DMS153 treated with DMSO at 0.1 percent for 48 hours (cell line): ENCODE measurements around the gene LRGUK.

Source experiments
- DNase-seq: peaks from one replicate; lab custom pipeline; 2025; ENCODE audit not compliant: unreplicated experiment; lab: John Stamatoyannopoulos, UW

Gene LRGUK

DNA sequence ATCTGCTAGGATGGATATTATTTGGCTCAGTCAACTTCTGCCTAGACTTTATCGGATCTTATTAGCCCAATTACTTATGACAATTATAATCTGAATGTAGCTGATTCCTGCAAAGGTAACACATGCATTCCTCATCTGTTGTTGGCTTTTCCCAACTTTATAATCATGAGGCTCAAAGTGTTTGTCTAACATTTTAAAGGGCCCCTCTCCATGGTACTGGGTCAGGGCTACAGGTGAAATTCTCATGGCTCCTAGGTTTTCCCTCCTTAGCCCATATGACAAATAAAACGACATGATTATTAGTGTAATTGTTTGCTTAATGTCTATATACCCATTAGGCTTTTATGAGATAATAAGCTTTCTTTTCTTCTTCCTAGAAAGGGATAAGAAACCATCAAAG lies 4.2 kb upstream of the LRGUK start:
- DNase-seq: no peak

DNA sequence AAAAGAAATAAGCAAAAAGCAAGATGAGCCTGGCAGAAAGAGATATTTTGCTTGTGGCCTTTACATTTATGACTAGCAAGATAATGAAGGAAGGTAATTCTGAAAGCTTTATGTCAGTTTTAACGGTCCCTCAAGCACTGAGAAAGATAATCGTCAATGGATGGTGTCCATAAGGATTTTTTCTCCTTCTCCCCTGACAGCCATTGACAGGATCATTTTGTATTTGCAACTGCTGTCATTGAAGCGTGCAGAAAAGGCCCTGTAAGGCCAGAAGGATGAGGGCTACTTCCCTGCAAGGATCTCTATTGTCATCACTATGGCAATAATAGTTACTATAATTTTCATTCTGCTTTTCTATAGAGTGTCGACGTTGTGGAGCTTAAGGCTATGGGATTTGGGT lies 994 bp upstream of the LRGUK start:
- no peak for DNase-seq

DNA sequence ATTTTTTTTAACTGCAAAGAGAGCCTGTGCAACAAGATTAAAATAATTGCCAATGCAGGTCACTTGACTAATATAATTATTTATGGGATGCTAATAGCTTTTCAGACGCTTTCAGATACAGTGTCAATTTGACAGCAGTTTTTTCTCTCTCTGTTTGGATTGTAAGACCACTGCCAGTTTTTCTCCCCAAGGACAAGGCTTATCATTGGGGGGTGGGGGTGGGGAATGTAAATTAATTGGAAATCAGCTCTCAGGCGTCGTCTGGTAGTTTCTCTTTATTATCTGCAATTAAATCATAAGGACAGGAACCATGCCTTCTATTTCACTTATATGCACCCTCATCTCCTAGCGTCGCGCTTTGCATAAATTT lies 559 bp upstream of the LRGUK start:
- DNase-seq: no peak

DNA sequence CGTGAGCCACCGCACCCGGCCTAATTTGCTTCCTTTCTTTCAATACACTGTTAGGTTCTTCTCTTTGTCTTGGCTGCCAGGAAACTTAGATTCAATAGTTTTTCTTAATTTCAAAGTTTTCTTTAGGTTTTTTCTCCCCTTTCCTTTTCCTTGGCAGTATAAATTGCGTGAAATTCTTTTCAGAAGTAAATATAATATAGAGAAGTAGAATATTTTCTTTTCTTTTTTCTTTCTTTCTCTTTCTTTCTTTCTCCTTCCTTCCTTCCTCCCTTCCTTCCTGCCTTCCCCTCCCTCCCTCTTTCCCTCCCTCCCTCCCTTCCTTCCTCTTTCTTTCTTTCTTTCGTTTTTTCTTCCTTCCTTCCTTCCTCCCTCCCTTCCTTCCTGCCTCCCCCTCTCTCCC lies 1.7 kb downstream of the LRGUK start:
- DNase-seq: no peak

DNA sequence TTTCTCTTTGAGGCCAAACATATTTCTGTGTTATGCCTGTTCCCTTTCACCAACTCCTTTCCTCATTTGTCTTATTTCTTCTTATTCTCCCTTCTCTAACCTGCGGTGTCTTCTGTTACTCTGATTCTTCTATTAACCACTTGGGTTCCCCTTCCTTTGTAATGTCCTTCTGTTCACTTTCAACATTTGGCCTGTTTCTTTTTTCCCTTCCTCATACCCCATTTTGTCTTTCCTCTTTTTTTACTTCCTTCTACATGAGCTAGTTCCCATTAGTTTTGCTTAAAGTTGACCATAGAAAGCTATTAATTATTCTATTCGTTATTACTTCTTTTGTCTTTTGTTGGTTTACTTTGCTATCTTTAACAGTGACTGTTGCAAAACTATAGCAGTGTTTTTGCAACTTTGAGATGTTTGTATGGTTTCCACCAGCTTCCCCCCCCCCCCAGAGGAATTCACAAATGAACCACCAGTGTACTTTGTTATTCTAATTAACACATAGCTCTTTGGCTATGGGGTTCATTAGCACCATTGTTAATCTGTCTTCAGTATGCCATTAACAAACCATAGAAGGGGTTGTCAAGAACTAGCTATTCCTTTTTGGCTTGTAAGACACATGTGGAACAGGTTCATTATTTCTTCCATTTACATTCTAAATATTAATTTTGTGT lies 2.9 kb downstream of the LRGUK start:
- DNase-seq: no peak

DNA sequence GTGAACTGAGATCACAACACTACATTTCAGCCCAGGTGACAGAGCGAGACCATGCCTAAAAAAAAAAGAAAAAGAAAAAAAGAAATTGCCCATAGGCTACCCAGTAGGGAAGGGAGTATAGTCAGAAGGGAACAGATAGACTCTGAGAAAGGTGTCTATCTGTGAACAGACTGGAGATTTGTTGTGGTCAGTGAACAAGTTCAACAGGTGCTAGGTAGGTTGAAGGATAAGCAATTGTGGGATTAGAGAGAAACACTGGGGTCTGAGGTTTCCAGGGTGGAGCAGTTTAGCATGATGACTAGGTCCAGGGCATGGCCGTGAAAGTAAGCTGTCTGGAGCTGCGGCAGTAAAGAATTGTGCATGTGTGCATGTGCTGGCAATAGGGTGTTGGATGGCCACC lies 6.9 kb downstream of the LRGUK start:
- DNase-seq: no peak

DNA sequence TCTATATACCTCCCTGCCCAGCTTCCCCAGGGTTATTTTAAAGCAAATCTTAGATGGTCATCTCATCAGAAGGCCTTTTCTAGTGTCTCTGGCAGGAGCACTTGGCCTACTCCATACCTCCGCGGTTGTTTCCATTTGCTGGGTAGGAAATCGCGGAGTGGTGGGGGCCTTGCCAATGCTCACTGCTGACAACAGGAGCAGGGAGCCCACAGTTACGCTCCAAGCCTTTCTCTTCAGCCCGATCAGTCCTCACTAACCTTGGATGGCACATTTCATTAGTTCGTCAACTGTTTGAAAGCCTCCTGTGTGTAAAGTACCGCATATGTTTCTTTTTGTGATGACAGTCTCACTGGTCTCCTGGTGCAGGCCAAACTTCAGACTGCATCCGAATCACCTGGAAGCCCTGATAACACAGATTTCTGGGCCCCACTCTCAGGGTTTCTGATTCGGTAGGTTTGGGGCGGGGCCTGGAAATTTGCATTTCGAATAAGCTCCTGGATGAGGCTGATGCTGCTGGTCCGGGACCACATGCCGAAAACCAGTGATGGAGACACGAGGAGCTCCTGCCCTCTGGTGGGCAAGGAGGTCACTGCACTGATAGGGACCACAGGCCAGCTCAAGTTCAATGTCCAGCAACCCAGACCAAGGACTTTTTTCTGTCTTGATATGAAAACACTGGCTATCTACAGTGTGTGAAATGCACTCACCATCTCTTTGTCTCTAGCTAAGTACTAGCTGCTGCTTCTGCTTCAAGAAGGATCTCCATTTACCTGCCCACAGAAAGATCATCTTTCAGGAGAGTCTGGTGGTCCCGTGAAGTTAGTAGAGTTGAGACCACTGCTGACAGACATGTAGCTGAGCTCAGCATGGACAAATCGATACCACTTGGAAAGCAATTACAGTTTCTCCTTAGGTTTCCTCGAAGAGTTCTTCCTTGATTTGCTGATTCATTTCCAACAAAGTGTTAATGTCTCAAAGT lies 14.0 kb downstream of the LRGUK start:
- no peak for DNase-seq

DNA sequence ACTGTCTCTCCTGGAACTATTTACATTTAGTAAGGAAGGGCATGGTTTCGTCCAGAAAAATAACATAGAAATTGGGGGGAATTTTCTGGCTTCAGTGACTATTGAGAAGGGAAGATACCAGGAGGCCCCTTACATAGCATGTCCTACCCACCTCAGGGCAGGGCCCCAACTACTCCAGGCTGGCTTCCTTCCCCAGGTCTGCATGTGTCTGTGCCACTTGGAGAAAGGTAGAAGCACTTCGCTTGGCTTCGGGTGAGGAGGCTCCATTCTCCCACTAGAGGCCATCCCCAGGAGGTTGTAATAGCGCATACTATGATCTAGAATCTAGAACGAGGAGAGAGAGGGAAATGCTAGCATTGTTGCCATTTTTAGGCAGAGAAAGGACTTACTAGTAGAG lies 14.7 kb downstream of the LRGUK start:
- DNase-seq: no peak

DNA sequence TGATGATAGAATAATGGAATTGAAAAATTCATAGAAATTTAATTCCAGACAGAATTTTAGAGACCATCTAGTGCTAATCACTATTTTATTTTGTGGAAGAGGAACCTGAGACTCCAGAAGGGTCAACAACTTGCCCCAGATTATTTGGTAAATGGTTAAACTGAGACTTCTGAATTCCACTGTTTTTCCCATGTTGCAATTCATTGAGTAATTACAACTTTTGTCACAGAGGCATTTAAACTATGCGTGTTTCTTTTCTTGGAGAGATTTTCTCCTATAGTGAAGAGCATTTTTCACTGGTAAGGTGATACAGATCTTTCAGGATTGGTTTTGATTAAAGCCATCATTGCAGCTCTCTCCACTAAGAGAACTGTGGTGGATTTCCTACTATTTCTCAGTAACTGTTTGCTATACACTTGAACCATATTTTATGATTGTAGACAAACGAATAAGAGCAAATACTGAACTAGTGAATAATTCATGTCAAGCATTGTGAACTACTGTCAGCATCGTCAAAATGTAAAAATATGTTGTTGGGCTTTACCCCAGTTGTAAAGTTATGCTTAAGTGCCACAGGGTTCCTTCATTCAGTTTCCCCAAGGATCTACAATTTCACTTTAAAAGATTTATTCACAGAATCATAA lies 26.5 kb downstream of the LRGUK start:
- no peak for DNase-seq

DNA sequence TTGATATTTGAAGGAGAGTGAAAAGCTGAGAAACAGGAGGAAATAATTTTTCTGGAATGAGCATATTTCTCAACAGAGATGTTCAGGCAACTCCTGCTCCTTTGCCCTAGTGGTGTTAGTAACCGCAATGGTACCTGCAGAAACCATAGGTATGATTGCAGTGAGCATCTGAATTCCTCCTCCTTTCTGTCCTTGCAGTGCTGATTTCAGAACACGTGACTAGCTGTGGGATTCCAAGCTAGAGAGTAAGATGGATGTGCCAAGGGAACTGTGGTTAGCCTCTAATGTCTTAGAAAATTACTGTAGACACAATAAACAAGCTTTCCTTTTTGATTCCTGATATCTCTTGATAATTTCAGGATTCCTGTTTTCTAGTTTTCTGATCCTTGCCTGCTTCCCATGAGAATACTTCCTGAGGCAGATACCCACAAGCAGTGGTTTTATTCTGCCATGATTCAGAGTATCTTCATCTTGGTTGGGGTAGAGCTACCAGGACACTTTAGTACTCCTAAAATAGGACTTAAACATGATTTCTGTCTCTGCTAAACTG lies 27.5 kb downstream of the LRGUK start:
- DNase-seq: no peak

DNA sequence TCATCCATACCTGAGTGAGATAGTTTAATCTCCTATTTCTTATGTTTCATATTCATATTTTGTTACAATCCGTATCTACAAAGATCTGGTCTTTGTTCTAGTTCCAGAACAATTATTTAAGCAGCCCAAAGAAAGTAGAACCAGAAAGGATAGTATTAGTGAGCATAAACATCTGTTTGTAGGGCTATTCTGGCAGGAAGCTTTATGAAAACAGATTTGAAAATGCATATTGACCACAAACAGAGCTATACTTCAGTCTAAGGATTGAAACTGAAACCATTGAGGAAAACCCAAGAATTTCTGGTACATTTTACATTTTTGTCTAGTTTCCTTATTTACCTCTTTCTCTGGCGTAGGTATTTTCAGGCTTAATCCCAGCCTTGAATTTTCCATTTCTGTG lies 28.1 kb downstream of the LRGUK start:
- no peak for DNase-seq

DNA sequence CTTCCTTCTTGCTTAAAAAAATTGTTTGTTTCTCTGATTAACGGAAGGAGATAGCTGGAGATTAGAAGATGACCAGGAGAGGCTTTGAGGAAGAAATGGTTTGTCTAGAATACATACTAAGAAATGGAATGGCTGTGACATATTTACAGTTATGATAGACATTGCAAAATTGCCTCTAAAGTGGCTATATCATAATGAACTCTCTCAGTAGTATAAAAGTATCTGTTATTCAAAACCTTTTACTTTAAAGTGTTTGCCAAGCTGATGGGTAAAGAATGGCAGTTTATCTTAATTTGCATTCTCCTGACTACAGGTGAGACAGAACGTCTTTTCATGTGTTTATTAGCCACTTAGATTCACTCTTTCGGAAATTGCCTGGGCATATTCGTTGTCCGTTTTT lies 28.7 kb downstream of the LRGUK start:
- no peak for DNase-seq

DNA sequence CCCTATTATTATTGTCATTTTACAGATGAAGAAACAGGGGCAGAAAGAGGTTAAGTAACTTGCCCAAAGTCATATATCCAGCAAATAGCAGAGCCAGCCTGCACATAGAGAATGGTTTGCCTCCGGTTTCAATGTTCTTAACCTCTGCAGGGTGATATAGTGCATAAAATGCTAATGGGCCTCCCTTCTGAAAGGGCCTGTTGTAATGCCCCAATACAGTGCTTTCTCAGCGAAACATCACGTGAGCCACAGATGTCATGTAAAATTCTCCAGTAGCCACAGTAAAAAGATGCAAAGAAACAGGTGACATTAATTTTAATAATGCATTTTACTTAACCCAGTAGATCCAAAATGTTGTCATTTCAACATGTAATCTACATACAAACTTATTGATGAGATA lies 38.1 kb downstream of the LRGUK start:
- DNase-seq: no peak

DNA sequence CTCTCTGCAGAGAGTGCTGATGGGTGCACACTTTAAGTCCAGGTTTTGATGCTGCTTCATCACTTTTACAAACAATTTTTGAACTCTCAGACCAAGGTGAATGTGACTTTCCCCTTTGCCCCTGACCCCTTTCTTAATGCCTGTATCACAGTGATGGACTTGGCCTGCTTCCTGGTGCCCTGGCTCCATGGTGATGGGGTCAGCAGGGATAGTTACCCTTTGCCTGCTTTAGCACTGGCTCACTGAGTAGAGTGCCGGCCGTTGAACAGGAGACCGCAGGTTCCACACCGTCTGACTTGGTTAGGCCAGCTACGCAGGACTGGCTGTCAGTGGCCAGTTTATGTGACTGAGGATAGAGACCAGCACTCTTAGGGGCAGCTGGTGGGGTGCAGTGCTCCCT lies 40.1 kb downstream of the LRGUK start:
- DNase-seq: no peak

DNA sequence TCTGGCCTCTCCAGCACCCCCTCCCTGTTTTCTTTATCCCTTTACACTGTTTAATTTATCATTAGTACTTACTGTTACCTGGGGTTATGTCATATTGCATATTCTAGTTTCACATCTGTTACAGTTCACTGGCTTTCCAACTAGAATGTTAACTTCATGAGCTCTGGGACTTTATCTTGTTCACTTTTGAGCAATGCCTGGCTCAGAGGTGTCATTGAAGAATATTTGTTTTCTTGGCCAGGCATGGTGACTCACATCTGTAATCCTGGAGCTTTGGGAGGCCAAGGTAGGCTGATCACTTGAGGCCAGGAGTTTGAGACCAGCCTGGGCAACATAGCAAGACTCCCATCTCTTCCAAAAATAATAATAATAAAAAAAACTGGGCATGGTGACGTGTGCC lies 40.7 kb downstream of the LRGUK start:
- no peak for DNase-seq

DNA sequence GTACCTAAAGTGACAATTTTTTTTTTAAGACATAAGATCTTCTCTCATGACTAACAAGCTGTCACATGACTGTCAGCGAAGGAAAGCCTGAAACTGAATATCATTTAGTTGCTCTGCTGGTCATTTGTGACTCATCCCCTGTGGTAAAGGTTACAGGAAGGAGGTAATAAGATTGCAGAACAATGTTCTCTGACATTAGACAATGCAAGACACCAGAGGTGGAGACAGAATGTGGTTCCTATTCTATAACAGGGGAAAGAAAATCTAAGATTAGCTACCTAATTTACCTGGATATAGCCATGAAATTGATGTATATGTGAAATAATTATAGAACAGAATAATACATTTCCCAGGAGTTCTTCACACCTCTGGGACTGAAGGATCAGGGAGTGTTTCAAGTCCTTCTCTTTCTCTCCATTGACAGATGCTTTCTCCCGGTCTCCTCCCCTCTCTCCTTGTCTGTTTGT lies 47.7 kb downstream of the LRGUK start:
- DNase-seq: no peak

DNA sequence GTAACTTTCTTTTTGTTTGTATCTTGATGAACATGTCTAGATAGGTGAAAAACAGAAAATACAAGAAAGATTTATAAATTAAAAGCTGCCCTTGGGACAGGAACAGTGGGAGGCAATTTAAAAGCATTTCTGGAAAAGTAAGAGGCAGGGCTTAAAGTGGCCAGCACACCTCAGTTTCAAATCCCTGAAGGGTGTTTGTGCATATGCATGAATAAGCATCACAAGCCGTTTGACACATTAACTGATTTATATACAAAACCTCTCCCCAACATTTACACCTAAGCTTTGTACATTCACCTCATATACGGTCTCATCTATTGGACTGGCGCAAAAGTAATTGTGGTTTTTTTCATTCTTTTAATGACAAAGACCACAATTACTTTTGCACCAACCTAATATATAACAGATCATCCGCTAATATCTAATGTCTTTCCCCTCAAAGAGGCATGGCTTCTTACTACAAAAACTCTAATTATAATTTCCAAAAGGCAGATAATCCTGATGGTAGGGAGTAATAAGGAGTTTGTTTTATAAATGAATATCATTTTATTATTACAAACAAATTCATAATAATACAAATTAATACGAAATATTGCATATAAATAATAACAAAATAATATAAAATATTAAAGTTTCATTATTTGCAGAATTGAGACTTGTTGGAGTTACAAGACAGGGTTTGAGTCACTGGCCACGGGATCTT lies 48.3 kb downstream of the LRGUK start:
- DNase-seq: no peak

DNA sequence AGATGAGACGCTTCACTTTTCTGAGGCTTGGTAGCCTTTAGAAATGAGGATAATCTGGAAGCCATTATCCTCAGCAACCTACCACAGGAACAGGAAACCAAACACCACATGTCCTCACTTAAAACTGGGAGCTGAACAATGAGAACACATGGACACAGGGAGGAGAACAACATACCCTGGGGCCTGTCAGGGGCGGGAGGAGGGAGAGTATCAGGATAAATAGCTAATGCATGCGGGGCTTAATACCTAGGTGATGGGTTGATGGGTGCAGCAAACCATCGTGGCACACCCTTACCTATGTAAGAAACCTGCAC lies 48.9 kb downstream of the LRGUK start:
- DNase-seq: no peak

DNA sequence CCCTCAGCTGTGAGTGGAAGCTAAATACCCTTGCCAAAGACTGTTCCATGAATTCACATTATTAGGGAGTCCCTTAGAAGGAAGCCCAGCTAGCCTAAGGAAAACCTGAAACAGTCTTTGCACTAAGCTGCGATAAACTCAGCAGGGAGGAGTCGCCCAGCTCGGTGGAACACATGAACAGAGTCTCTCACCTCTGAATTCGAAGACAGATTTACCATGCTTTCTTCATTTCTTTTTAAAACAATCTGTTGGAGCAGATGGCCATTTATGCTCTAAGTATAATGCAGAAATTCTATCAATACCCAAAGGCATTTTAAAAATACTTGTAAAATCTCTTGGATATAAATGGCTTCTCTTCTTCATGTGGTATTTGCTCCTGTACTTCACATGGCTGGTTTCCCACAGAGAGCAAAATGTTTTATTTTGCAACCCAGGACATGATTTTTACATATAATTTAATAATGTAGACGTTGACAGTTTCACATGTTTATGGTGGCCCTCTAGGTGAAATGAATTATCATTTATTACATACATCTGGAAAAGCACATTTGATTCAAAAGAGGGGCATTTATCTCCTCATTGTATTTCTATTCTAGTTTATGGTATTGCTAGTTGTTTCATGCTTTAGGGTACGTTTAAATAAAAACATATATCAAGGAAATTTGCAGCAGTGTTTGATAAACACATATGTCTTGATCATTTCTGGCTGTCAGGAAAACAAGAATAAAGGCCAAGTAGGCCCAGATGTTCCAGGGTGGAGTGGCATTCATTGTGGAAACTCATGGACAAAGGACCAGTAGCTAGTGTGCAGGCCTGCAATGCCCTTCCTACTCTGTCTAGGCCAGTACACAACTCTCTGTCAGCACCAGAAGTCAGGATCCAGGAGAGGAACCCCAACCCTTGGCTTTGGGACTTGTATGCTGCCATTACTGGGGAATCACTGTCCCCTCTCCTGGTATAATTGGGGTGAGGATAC lies 52.2 kb downstream of the LRGUK start:
- DNase-seq: no peak

DNA sequence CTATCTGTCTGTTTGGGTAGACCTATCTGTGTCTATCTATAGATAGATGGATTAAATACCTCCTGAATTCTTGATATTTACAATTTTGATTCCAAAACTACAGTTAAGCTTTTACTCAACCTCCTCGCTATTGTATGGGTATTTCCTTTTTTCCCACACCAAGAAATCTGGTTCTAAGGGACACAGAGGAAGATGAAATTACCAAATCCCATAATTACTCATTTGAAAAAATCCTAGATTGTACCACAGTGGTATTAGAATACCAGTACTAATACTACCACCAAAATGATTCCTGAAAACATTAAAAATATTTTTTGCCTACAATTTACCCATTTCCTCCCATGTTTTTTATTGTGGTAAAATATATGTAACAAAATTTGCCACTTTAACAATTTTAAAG lies 53.2 kb downstream of the LRGUK start:
- DNase-seq: no peak
